GM21423 (cell line): ENCODE results near the gene HSF2BP.
A peak's percentile ranks its signal among the peaks of the same experiment; 100 is the strongest.
"Not testable (repeated sequence)": the region's sequence is repeated elsewhere in the genome, so short reads cannot be mapped to it uniquely, and the experiment has no call there.

Experiments
- ATAC-seq: cut with Tn5 transposase; IDR thresholded peaks from one replicate; pipeline ENCODE4 v1.9.1; 2021; ENCODE audit warnings: mild to moderate bottlenecking, moderate library complexity; ENCODE audit not compliant: unreplicated experiment

The HSF2BP gene

DNA sequence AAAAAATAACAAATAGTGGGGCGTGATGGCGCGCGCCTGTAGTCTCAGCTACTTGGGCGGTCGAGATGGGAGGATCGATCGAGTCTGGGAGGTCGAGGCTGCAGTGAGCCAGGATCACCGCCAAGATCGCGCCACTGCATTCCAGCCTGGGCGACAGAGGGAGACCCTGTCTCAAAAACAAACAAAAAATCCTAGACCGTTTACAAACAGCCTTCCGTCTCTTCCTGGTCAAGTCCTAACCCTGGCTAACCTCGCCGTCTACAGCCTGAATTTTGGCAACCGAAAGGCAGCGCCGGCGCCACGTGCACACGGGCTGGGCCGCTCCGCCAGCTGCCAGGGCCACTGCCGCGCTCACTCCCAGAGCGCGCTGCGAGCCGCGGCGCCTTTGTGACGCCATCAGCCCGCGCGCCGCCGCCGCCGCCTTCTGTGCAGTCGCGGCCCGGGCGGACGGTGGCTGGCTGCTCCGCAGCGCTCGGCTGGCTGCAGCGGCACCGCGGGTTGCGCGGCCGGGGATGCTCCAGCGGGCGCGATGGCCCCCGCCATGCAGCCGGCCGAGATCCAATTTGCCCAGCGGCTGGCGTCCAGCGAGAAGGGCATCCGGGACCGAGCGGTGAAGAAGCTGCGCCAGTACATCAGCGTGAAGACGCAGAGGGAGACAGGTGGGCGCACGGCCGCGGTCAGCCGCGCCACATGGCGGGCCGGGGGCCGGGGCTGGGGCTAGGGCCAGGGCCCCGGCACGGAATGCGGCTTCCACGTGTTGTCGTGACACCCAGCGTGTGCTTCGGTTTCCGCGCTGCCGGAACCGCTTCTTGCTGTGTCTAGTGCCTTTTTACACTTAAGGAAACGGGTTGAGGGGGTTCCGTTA is at the start of gene HSF2BP, which contains the start of gene RRP1B:
HSF2BP (minus strand) TSS at position 353 of the 865 bp plus-strand sequence. CDS start 1,392 bp downstream, outside the sequence.
RRP1B (plus strand) TSS at position 425 of the 865 bp plus-strand sequence; CDS start at position 530, 105 bp downstream.
- ATAC-seq = peak; percentile 83

DNA sequence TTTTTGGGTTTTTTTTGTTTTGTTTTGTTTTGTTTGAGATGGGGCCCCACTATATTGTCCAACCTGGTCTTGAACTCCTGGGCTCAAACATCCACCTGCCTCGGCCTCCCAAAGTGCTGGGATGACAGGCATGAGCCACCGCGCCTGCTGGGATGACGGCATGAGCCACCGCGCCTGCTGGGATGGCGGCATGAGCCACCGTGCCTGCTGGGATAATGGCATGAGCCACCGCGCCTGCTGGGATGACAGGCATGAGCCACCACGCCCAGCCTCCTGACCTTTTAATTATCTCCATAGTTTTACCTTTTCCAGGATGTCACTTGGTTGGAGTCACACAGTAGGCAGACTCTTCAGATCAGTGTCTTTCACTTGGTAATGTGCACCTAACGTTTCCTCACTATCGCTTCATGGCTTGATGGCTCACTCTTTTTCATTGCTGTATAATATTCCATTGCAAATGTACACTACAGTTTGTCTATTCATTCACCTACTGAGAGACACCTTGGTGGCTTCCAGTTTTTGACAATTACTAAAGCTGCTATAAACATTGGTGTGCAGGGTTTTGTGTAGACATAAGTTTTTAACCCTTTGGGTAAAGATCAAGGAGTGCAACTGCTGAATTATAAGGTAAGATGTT is 49.6 kb upstream of the HSF2BP start:
- no peak for ATAC-seq

DNA sequence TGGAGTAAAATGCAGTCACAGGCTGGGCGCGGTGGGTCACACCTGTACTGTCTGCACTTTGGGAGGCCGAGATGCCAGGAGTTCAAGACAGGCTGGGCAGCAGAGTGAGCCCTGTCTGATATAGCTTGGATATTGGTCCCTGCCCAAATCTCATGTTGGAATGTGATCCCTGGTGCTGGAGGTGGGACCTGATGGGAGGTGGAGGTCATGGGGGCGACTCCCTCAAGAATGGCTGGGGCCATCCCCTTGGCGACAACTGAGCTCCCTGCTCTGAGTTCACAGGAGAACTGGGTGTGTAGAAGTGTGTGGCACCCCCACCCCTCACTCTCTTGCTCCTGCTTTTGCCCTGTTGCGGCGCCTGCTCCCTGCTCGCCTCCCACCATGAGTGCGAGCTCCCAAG is 48.2 kb upstream of the HSF2BP start:
- ATAC-seq = no peak

DNA sequence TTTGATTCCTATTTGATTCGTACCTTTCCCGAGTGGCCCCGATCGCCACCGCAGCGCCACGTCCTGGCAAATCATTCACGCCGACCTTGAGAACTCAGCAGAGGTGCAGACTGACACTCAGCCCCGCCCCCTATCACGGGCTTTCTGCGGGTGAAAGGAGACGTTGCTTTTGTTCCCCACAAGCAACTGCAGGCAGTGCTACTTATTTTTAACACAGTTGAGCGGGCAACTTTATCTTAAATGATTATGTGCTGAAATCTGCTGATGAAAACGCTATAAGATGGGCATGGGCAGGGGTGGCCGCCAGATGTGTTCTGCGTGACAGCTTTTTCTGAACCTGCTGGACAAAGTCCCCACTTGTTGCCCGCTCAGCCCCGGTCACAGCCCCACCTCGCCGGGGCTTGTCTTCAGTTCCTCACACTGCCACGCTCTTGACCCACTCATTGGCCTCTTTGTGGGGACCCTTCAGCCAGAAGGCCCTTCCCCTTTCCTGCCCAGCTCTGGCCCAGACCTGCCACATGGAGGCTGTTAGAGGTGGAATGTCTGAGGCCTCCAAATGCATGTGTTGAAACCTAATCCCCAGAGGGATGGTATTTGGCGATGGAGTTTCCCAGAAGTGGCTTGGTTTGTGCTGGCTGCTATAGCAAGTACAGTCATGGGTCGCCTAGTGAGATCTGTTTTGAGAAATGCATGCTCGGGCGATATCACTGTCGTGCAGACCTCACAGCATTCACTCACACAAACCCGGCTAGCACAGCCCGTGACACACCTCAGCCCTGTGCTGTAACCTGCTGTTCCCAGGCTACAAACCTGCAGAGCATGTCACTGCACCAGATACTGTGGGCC is 44.0 kb upstream of the HSF2BP start:
- ATAC-seq = no peak

DNA sequence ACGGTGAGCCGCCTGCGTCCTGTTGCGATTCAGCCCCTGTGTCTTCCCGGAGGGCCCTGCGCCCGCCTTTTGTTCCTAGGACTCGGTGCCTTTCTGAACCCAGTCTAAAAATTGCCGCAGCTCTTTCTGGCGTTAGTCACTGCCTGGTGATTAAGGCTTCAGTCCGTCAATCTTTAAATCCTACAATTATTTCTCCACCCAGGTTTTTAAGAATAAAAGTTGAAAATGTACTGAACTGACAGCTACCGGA is 43.4 kb upstream of the HSF2BP start:
- no peak for ATAC-seq

DNA sequence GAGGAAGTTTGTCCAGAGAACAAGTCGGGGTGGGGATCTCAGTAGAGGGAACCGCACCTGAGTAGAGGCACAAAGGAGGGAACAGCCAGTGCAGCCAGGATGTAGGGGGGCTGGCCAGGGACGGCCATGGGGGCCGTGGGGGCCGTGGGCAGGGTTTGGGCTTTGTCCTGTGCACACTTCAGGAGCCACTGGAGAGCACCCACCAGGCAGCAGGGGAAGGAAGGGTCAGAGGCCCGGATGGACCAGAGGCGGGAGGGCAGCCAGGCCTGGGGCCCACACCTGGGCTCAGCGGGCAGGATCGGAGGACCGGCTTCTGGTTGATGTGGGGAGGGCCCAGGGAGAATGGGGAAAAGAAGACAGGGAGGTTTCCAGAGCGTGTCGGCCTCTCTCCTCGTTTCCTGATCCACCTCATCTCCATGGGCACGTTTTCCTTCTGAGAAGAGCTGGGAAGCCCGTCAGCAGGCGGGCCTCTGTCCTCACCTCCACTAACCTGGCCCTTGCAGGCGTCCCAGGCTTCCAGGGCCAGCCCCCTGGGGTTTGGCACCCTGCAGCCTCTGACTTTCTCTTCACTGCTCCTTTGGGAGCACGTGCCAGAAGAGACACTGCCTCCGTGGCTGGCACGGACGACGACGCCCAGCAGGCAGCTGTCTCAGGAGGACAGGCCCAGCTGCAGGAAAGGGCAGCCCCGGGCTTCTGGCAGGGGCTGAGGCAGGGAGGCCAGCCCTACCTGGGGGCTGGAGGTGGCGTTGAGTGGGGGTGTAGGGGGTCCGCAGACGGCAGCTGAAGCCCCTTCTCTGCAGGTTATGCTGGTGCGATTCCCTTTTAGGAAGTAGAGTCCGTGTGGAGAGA is 42.9 kb upstream of the HSF2BP start:
- no peak for ATAC-seq

DNA sequence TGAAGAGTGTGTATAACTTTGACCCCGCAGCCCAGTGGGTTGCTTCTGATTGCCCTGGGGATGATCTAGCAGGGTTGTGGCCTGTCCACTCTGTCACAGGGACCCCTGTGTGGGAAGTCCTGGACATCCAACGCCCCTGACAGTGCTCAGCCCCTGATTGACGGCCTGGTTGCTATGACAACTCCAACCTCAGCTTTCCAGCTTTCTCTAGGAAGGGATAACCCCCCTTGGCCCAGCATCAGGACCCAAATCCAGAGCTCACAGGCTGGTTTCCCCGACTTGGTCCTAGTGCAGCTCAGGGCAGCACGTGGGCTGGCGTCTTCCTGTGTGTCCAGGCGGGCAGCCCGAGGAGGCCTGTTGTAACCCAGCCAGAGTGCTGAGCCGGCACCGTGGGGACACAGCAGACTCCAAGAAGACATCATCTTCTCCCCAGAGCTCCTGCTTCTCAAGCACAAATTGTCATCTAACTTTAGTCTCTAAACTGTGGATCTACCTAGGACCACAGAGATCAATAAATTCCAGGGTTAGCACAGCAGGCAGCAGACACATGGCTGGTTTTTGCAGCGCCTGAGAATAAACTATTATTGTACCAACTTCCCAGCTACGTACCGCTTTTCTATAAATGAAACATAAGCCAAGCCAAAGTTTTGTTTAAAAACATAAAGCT is 40.8 kb upstream of the HSF2BP start:
- no peak for ATAC-seq

DNA sequence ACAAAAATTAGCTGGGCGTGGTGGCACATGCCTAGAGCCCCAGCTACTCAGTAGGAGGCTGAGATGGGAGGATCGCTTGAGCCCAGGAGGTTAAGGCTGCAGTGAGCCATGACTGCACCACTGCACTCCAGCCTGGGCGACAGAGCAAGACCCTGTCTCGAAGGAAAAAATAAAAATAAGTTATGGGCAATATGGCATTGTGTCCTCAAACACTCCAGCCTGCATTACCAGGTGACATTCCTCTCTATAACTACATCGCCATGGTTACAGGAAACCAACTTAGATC is 40.1 kb upstream of the HSF2BP start:
- ATAC-seq = not testable (repeated sequence)

DNA sequence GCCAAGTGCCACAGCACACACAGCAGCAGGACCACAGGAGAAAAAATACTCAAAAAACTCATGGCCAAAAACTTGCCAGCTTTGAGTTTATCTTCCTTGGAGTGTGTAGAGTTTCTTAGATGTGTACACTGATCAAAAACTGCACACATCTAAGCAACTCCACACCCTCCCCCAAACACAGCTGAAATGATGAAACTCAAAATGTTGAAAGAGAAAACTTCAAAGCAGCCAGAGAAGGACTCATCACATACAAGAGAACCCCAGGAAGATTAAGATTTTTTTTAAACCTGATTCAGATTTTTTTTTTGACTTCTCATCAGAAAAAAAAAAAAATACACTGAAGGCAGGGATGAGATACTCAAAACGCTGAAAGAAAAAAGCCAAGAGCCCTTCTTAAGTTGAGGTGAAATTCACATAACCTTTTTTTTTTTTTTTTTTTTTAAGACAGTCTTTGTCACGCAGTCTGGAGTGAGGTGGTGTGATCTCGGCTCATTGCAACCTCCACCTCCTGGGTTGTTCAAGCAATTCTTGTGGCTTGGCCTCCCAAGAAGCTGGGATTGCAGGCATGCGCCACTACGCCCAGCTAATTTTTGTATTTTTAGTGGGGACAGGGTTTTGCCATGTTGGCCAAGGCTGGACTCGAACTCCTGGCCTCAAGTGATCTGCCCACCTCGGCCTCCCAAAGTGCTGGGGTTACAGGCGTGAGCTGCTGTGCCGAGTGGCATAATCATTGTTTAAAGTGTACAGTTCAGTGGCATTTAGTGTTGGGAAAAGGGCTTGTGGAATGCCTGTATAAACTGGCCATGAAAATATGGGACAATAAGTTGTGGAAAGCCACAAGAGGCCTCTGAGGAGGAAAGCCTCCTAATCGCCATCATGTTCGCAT is 38.7 kb upstream of the HSF2BP start:
- no peak for ATAC-seq

DNA sequence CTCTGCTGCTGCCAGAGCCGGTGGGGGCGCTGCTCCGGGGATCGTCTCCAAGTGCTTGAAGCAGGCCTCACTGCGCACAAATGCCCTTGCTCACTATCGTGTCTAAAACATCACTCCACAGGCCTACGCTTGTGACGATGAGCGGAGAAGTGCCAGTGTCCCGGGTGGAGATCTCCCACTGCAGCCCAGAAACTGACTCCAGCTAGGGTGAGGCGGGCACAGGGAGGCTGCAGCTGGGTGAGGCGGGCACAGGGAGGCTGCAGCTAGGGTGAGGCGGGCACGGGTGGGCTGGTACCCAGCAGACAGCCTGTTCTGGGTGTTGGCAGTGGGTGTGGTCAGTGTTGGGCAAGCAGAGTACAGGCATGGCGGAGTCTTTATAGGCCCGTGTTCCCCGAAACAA is 36.9 kb upstream of the HSF2BP start:
- no peak for ATAC-seq

DNA sequence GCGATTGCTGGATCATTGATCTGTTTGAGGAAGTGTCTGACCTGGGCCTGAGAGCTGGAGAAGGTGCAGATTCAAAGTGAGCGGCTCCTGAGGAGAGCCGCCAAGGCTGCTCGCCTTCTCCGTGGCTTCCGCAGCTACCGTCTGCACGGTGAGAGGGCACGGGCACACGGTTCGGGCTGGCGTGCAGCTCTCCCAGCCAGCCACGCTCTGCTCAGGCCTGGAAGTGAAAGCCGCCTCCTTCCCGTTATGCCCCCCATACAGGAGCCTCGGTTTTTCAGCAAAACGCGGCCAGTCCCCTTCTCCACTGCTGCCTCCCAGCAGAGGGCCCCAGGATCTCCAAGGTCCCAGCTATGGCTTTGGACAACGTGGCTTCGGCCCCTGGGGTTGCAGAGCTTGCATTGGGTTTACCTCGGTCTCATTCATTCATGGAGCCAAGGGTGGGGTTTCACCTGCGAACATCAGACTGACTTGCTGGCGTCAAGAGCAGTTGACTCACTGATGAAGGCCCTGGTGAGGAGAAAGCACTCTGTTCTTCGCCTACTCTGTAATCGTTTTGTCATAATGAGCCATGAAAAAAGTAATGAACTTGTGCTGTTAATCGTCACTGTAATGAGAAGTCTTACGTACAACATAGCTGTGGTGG is 35.3 kb upstream of the HSF2BP start:
- no peak for ATAC-seq

DNA sequence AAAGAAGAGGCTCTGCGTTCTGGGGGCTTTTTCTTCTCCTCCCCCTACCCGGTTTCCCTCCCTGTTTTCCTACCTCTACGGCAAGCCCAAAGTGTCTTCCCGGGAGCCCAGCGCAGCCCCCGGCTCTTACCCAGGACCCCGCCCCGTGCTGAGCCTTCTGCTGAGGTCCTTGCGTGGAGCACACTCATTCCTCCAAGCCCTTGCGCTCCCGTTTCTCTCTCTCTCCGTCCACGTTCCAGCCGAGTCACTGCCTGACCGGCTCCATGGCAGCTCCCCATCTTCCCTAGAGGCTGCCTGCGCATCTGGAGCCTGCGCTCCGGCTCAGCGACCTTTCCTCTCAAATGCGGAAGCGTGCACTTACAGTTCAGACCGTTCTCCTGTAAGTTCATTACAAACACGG is 34.7 kb upstream of the HSF2BP start:
- no peak for ATAC-seq

DNA sequence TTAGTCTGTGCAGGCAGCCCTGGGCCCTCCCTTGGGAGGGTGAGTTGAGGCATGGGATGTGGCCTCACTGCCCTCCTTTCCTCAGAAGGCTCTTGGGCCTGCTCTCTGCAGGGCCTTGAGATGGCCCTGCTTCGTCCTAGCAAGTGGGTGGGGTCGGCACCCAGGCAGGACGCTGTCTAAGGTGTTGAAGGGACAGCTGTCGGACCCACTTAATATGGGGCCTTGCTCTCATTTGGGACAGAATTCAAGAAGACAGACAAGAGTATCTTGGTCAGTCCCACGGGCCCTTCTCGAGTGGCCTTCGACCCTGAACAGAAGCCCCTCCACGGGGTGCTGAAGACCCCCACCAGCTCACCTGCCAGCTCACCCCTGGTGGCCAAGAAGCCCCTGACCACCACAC is 33.7 kb upstream of the HSF2BP start:
- no peak for ATAC-seq

DNA sequence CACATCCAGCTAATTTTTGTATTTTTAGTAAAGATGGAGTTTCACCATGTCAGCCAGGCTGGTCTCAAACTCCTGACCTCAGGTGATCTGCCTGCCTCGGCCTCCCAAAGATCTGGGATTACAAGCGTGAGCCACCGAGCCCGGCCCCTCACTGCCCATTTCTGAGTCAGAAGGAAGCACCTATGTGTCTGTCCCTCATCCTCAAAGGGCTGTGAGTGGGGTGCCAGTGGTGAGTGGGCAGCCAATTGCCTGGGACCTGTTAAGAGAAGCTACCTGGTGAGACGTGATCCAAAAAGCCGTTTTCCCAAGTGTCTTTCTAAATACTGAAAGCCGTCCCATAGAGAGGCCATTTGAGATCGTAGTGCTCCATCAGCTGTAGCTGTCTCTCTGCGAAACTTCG is 32.5 kb upstream of the HSF2BP start:
- ATAC-seq = no peak

DNA sequence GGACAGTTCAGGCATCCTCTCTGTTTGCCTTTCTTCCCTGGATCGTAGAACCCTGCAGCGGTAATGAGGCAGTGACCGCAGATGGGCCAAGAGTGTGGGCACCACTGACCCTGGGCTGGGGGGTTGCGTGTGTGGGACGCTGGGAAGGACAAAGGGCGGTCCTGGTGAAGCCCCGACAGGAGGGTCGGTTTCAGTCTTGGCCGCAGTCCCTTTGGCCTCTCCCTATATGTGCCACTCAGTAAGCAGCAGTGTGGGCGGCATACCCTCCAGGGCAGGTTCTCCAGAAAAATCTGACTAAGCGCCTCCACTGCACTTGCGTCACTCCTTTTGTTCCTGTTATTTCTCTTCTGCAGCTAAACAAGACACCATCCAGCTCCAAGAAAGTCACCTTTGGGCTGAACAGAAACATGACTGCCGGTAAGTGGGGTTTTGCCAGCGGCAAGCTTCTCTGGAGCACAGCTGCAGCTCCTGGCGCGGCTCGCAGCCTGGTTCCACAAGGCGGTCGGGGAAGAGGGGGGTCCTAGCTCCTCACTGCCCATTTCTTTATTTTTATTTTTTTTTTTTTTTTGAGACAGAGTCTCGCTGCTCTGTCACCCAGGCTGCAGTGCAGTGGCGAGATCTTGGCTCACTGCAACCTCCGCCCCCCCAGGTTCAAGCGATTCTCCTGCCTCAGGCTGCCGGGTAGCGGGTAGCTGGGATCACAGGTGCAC is 32.0 kb upstream of the HSF2BP start:
- ATAC-seq = no peak

DNA sequence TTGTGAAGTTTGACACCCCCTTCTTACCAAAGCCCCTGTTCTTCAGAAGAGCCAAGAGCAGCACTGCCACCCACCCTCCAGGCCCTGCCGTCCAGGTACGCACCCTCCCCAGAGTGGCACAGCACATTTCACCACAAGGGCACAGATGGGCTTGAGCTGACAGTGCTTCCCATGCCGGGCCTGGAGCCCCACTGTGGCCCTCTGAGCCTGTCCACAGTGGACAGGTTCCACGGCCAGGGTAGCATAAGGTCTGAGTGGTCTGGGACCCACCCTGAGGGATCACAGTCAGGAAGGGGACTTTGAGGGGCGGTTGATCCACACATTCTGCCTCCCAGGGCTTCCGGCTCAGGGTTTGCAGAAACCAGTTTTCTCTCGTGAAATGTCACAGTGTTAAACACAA is 31.1 kb upstream of the HSF2BP start:
- no peak for ATAC-seq

DNA sequence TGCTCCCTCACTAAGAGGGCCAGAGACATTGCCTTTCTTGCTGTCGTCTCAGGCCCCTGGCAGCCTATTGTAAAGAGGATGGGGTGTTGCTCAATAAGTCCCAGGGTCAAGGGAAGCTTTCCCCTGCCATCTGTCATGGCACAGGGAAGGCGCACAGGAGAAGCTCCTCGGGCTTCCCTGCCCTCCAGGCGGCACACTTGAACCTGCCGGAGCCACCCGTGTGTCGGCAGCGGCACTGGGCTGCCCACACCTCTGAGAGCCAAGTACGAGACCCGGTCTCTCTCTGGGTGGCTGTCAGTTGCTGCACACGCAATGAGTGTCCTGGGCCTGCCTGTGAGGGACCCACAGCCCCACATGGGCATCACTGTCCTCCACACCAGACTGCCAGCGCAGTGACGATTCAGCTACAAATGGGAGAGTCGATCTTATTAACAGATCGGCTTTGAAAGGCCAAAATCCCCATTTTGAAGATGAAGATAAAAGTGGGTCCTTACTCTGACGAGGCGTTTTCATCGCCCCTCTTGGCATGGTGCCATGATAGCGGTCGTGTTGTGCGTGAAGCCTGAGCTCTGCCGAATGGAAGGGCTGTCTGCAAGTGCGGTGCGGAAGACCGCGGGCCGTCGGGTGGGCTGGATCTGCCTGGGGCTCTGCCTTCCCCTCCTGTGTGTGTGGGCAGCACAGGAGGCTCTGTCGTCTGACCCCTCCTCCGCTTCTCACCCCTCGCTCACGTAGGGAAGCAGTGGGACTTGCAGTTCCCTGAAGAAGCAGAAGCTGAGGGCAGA is 30.5 kb upstream of the HSF2BP start:
- ATAC-seq = no peak

DNA sequence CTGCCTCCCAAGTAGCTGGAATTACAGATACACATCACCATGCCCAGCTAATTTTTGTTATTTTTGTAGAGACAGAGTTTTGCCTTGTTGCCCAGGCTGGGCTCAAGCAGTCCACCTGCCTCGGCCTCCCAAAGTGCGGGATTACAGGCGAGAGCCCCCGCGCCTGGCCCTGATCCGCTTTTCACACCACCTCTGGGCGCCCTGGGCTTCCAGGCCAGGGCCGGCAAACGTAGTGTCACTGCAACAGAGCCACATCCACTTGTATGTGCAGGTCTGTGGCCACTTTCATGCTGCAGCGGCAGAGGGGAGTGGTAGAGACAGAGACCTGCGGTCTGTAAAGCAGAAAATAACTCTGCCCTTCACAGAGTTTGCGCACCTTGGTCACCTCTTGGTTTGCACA is 29.6 kb upstream of the HSF2BP start:
- no peak for ATAC-seq
